Suppressor macrophage treated with lipopolysaccharide for 1 hour (primary cell): ENCODE measurements around the gene SLITRK5.

Experiments
- DNase-seq, 3 donors: peaks; one replicate each; pipeline ENCODE4 v3.0.0-alpha.2; 2020 to 2022

Gene SLITRK5, protein sequence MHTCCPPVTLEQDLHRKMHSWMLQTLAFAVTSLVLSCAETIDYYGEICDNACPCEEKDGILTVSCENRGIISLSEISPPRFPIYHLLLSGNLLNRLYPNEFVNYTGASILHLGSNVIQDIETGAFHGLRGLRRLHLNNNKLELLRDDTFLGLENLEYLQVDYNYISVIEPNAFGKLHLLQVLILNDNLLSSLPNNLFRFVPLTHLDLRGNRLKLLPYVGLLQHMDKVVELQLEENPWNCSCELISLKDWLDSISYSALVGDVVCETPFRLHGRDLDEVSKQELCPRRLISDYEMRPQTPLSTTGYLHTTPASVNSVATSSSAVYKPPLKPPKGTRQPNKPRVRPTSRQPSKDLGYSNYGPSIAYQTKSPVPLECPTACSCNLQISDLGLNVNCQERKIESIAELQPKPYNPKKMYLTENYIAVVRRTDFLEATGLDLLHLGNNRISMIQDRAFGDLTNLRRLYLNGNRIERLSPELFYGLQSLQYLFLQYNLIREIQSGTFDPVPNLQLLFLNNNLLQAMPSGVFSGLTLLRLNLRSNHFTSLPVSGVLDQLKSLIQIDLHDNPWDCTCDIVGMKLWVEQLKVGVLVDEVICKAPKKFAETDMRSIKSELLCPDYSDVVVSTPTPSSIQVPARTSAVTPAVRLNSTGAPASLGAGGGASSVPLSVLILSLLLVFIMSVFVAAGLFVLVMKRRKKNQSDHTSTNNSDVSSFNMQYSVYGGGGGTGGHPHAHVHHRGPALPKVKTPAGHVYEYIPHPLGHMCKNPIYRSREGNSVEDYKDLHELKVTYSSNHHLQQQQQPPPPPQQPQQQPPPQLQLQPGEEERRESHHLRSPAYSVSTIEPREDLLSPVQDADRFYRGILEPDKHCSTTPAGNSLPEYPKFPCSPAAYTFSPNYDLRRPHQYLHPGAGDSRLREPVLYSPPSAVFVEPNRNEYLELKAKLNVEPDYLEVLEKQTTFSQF

DNA sequence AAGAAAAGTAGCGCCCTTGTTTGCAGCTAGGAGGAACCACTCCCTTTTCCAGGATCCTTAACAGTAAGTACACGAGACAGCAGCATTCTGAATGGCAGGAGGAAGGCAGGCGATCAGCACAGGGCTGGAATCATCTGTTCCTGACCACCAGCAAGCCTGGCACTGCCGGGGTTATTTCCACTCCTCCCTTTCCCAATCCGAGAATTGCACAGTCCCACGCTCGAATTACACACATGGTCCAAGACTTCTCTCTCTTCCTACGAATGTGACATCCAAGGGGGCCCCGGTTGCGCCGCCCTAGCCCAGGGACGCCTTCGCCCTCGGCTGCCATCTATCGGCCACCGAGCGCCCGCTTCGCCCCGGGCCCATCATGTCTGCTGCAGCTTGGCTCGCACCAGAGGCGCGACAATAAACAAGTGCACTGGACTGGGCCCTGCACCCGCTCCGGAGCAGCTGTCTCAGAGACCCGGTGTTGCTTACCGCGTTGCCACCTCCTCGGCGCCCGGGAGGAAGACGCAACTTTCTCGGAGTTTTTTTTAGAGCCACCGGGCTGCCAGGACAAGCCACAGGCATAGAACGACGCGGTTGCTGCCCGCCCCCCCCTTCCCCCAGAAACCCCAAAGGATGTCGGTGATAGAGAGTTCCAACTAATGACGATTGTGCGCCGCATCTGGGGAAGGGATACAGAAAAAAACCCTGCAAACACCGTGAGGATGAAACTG lies at the start of gene SLITRK5:
TSS of gene SLITRK5 (plus strand) at position 341 of the 722 bp plus-strand sequence. CDS start 4,018 bp downstream, outside the sequence.
- DNase-seq, result peak; percentile 90 to 93 (median 92)

DNA sequence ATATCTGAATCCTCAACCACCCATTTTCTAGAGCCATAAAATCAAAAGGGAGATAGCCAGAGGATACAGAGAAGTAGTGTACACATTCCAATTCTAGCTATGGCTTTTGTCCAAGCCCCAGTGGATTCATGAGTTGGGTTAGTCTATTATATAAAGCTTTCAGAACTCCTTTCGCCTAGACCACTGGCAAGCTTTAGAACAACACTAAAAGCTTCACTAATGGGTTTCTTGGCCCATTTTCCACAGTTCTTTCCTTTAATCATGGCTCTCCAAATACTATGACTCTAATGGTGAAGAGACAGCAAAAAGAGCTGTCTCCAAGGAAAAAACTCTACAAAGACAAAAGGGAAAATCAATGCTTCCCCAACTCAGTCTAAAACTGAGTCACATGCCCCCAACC lies 48.2 kb upstream of the SLITRK5 start:
- DNase-seq, result no peak

DNA sequence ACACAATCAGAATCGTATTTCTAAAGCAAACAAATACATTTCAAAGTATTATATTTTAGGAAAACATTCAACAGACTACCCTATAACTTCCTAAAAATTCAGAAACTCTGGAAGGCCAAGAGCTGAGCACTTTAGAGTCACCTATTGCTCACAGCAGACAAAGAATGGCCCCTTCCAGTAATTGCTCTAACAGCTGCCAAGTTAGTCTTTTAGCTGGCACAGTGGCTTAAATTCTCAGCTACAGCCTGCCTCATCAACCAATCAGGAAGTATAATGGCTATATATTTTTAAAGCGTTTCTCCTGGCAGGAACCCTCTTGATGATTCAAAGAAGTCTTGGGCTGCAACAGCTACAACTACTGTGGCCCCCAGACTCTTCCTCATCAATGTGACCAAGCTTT lies 14.9 kb upstream of the SLITRK5 start:
- no peak for DNase-seq

DNA sequence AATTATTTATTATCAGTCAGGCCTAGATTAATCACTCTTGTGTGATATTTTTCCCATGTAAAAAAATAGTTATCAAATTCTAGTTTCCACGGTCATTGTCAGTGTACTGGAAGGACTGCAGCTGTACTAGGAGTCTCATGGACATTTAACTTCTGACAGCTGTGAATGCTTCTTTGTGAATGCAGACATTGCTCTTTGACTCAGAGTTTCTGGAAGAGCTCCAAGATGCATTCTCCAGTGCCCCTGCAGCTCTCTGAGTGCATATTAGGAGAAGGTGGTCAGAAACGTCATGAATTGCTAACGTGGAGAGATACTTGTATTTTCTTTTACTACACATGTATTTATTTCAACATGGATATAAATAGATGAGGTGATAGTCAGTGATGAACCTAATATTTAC lies 9.7 kb upstream of the SLITRK5 start:
- no peak for DNase-seq

DNA sequence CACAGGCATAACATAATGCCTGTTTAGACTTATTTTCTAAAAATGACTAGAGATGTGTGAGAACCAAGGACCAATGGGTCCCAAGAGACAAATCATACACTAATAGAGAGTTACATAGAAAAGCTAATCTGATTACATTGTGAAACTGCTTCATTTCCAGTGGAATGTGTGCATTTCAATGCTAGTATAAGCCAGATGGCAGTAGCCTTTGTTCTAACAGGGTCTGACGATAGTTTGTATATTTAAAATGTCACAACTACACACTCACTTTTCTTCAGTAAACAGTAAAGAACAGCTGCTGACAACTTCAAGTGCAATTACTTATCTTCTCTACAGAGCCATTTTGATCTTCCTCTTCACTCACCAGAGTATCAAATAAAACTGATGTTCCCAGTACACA lies 4.3 kb upstream of the SLITRK5 start:
- DNase-seq, result no peak

DNA sequence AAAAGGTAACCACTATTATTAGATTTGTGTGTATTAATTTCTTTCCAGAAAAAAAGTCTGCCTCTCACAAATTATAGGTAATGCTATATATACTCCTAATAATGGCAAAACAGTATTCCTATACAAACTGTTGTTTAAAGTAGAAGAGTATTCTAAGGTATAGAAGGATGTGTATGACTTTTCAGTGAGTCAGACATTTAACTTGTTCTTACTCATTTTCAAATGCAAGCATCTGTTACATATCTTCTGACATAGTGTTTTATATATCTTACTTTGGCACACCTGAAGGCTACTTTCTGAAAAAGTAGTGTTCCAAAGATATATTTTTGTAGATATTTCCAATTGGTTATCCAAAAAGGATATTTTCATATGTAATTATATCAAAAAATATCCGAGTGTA lies 3.5 kb upstream of the SLITRK5 start:
- DNase-seq, result no peak

DNA sequence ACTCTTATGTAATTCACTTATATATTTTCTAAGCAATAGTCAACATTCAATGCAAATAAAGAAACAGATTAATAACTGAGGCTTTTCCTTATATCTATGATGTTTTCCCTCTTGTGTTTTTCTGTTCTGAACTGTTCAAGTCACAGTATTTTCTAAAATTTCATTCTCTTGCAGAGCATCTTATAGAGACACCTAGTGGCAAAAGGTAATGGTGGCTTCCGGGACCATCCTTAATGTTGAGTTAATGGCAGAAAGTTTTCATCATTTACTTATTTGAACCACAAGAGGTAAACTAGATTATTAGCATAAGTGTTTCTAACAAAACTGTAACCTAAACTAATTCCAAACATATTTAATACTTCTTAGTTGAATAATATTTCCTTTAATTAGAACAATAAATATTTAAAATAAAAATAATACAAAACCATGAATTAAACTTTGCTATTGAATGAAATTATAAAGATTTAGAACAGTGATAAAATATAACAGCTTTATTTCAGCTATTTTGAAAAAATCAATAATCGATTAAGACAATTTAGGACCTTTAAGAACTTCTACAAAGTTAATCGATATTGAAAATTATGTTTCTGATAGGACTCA lies 1.7 kb upstream of the SLITRK5 start:
- DNase-seq, result peak in 2 of 3 donors; percentile 27 to 30

DNA sequence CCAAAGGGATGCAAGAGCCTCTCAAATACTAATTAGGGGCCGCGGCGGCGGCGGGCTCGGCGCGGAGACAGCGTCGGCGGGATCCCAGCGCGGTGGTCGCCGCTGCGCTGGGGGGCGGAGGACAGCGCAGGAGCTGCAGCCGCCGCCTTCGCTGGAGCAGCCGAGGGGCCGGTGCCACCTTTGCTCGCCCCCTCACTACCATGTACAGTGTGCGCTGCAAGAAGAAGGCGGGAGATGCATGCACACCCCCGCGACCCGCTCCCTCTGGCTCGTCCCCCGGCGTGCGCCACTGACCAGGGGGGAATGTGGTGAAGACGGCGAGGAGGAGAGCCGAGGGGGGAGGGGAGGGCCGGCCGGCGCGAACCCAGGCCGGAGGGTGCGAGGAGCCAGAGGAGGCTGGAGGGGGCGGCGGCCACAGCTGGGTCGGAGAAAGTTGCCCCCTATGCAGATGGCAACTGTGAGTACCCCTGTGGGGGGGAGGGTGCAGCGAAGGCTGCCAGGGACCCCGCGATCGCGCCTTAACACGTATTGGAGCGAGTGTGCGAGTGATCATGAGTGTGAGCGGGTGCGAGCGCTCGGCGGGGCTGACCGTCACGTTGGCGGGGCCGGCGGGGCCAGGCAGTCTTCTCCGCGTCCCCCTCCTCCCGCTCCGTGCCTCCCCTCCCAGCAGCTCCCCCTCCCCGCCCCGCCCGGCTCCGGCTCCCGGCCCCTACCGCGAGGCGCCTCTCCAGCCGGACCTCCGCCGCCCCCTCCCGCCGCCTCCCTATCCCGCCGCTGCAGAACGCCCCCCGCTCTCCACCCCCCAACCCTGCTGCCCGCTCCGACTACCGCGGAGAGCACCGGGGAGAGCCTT lies 808 bp downstream of the SLITRK5 start:
- no peak for DNase-seq

DNA sequence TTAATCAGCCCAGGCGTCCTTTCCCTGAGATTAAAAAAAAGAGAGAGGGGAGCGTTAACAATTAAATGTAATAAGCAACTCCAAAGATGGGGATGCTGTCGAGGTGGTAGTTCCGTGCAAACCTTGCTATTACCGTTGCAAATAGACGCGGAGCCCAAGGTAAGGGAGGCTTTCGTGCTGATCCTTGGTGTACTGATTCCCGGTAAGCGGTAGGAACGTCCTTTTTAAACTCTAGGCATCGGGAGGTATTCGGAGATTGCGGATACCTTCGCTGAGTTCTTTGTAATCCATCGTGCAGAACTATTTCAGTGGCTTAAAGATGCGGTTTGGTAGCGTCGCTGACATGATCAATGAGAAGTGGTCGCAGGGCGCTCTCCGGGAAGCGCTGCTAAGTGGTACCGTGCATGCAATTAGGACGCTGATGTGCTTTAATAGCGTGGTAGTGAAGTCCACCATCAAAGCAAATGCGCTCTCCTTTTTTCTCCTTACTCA lies 3.1 kb downstream of the SLITRK5 start:
- DNase-seq, result no peak

DNA sequence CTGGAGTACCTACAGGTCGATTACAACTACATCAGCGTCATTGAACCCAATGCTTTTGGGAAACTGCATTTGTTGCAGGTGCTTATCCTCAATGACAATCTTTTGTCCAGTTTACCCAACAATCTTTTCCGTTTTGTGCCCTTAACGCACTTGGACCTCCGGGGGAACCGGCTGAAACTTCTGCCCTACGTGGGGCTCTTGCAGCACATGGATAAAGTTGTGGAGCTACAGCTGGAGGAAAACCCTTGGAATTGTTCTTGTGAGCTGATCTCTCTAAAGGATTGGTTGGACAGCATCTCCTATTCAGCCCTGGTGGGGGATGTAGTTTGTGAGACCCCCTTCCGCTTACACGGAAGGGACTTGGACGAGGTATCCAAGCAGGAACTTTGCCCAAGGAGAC lies 4.7 kb downstream of the SLITRK5 start:
- DNase-seq, result no peak

DNA sequence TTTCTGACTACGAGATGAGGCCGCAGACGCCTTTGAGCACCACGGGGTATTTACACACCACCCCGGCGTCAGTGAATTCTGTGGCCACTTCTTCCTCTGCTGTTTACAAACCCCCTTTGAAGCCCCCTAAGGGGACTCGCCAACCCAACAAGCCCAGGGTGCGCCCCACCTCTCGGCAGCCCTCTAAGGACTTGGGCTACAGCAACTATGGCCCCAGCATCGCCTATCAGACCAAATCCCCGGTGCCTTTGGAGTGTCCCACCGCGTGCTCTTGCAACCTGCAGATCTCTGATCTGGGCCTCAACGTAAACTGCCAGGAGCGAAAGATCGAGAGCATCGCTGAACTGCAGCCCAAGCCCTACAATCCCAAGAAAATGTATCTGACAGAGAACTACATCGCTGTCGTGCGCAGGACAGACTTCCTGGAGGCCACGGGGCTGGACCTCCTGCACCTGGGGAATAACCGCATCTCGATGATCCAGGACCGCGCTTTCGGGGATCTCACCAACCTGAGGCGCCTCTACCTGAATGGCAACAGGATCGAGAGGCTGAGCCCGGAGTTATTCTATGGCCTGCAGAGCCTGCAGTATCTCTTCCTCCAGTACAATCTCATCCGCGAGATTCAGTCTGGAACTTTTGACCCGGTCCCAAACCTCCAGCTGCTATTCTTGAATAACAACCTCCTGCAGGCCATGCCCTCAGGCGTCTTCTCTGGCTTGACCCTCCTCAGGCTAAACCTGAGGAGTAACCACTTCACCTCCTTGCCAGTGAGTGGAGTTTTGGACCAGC lies 5.3 kb downstream of the SLITRK5 start:
- DNase-seq, result no peak

DNA sequence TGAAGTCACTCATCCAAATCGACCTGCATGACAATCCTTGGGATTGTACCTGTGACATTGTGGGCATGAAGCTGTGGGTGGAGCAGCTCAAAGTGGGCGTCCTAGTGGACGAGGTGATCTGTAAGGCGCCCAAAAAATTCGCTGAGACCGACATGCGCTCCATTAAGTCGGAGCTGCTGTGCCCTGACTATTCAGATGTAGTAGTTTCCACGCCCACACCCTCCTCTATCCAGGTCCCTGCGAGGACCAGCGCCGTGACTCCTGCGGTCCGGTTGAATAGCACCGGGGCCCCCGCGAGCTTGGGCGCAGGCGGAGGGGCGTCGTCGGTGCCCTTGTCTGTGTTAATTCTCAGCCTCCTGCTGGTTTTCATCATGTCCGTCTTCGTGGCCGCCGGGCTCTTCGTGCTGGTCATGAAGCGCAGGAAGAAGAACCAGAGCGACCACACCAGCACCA lies 5.9 kb downstream of the SLITRK5 start:
- no peak for DNase-seq

DNA sequence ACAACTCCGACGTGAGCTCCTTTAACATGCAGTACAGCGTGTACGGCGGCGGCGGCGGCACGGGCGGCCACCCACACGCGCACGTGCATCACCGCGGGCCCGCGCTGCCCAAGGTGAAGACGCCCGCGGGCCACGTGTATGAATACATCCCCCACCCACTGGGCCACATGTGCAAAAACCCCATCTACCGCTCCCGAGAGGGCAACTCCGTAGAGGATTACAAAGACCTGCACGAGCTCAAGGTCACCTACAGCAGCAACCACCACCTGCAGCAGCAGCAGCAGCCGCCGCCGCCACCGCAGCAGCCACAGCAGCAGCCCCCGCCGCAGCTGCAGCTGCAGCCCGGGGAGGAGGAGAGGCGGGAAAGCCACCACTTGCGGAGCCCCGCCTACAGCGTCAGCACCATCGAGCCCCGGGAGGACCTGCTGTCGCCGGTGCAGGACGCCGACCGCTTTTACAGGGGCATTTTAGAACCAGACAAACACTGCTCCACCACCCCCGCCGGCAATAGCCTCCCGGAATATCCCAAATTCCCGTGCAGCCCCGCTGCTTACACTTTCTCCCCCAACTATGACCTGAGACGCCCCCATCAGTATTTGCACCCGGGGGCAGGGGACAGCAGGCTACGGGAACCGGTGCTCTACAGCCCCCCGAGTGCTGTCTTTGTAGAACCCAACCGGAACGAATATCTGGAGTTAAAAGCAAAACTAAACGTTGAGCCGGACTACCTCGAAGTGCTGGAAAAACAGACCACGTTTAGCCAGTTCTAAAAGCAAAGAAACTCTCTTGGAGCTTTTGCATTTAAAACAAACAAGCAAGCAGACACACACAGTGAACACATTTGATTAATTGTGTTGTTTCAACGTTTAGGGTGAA lies 6.6 kb downstream of the SLITRK5 start:
- DNase-seq, result peak in 2 of 3 donors; percentile 20 to 36

DNA sequence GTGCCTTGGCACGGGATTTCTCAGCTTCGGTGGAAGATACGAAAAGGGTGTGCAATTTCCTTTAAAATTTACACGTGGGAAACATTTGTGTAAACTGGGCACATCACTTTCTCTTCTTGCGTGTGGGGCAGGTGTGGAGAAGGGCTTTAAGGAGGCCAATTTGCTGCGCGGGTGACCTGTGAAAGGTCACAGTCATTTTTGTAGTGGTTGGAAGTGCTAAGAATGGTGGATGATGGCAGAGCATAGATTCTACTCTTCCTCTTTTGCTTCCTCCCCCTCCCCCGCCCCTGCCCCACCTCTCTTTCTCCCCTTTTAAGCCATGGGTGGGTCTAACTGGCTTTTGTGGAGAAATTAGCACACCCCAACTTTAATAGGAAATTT lies 7.2 kb downstream of the SLITRK5 start:
- DNase-seq, result no peak

DNA sequence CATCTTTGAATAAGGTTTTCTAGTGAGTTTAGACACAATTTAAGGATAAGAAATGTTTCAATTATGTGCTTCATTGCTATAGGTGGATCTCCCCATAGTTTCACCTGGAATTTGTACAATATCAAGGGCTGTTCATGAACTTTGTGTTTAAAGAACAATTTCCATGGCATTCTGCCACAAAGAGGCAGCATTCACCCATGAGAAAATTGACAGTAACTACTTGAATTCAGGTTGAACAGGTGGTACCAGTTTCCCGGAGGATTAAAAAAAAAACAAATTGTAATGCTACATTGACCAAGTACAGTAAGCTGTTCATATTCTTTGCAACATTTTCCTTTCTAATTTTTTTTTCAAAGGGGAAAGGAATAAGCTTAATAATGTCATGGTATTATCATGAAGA lies 9.1 kb downstream of the SLITRK5 start:
- DNase-seq, result no peak

DNA sequence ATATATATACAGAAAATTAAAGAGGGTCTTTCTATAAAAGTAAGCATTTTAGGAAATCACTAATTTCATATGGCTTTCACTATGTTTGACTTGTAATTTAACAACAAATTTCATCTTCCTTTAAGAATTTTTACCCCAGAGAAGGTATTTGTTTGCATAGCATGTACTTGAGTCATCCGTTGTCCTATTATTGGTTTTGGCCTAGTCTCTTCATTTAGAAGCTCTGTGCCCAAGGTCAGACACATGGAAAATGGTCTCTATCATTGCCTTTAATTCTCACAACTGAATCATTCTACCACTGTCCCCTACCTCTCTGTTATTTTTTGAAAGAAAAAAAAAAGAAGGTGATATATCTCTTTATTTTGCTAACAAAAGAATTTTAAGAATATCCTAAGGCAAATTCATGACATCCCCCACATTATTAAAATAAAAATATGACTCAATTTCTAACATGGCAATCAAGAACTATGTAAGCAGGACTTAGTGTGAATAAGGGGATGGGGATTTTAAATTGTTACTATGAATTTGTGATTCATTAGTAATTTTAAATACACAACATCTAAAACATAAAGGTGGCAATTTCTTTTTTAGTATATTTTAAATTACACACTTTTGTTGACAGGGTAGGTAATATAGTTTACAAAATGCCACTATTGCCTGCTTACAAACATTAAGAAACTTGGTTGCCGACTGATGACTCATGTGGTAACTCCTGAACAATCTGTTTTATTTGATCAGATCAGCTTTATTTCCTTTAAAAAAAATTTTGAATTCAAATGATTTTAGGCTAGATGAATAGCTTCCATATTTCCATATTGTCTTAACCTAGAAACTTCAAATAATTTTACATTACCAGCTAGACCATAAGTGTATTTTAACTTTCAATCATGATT lies 13.9 kb downstream of the SLITRK5 start:
- no peak for DNase-seq

DNA sequence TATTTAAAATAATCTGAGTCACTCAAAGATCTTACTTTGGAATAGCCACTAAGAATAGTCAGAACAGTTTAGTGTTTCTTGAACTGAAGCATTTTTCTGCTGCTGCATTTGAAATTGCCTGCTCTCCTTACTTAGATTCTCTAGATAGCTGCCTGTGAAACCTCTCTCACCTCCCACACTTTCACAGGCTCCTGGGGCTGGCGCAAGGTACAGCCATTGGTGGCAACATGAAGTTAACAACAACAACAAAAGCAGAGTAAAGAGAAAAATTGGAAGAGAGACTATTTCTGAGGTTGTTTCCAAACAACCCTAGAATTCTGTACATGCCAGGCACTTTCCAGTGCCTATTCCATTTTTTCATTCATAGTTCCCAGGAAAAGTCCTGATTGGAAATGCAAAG lies 25.3 kb downstream of the SLITRK5 start:
- no peak for DNase-seq

DNA sequence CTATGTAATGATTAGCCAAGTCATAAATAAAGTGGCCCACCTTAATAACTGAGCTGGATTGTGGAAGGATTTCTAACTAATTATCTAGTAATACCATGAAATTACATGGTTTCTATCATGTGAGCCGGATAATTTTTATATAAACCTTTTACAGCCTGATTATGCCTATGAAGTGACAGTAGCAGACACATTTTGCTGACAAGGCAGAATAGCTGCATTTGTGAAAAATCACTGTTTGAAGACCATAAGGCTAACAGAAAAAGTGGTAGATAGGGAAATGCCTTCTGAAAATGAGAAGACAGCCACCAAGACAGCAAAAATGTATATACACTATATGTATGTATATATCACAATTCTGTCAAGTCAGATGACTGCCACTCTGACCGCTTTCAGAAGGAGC lies 27.1 kb downstream of the SLITRK5 start:
- DNase-seq, result no peak

DNA sequence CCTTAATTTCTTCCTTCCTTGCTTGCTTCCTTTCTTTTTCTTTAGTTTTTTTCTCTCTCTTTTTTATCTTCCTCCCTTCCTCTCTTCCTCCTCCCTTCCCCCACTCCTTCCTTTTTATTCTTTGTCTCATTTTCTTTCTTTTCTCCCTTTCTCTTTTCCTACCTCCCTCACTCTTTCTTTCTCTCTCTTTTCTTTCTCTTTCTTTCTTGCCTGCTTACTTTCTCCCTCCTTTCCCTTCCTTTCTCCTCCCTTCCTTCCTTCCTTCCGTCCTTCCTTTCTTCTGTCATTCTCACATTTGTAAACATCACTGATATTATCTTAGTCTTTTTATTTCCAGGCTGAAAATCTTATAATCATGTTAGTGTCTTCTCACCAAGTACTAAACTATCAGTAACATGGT lies 38.8 kb downstream of the SLITRK5 start:
- DNase-seq, result no peak
